ENCODE results near the gene PPP1R9A.

- TF ChIP-seq, protein P1, sequence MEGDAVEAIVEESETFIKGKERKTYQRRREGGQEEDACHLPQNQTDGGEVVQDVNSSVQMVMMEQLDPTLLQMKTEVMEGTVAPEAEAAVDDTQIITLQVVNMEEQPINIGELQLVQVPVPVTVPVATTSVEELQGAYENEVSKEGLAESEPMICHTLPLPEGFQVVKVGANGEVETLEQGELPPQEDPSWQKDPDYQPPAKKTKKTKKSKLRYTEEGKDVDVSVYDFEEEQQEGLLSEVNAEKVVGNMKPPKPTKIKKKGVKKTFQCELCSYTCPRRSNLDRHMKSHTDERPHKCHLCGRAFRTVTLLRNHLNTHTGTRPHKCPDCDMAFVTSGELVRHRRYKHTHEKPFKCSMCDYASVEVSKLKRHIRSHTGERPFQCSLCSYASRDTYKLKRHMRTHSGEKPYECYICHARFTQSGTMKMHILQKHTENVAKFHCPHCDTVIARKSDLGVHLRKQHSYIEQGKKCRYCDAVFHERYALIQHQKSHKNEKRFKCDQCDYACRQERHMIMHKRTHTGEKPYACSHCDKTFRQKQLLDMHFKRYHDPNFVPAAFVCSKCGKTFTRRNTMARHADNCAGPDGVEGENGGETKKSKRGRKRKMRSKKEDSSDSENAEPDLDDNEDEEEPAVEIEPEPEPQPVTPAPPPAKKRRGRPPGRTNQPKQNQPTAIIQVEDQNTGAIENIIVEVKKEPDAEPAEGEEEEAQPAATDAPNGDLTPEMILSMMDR (IDR thresholded peaks at IDR 0.05): no peak
- no peak for TF ChIP-seq POLR2A (IDR thresholded peaks at IDR 0.05)
These were observed 110.6 kb downstream of the PPP1R9A start for GRCh38 chr7:95018021-95018420.

Measured in Peyer's patch (tissue), 4 donors.